Loucy (cell line): ENCODE measurements around the gene E4F1.

Experiments used
- EZH2phosphoT487 ChIP-seq: fragments of 200-600 bp; IDR thresholded peaks from 2 replicates; pipeline ENCODE4 v1.6.1; 2018; ENCODE audit warnings: antibody characterized with exemption, mild to moderate bottlenecking, moderate library complexity, borderline replicate concordance
- TF ChIP-seq, protein P1 (sequence below): fragments of 200-600 bp; sonication (generic); conservative IDR thresholded peaks from 2 replicates; pipeline ENCODE4 v1.5.1; 2014; ENCODE audit warnings: mild to moderate bottlenecking, antibody characterized with exemption, low read length

DNA sequence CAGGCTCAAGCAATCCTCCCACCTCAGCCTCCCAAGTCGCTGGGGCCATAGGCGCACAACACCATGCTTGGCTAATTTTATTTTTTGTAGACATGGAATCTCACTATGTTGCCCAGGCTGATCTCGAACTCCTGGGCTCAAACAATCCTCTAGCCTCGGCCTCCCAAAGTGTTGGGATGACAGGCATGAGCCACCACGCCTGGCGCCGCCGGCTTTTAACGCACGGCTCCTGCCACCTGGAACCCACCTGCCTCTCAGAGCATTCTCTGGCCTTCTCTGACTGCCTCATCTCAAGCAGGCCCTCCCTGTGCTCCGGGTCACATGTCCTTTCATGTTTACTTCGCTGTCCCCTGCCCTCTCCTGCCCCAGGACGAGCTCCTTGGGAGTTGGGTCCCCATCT lies 37.3 kb upstream of the E4F1 start:
- TF ChIP-seq, protein P1, sequence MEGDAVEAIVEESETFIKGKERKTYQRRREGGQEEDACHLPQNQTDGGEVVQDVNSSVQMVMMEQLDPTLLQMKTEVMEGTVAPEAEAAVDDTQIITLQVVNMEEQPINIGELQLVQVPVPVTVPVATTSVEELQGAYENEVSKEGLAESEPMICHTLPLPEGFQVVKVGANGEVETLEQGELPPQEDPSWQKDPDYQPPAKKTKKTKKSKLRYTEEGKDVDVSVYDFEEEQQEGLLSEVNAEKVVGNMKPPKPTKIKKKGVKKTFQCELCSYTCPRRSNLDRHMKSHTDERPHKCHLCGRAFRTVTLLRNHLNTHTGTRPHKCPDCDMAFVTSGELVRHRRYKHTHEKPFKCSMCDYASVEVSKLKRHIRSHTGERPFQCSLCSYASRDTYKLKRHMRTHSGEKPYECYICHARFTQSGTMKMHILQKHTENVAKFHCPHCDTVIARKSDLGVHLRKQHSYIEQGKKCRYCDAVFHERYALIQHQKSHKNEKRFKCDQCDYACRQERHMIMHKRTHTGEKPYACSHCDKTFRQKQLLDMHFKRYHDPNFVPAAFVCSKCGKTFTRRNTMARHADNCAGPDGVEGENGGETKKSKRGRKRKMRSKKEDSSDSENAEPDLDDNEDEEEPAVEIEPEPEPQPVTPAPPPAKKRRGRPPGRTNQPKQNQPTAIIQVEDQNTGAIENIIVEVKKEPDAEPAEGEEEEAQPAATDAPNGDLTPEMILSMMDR = no peak
- TF ChIP-seq EZH2phosphoT487 = no peak
